Bronchial epithelial cell (primary cell): ENCODE data around the gene TUBB1. TPM values are rescaled to one million over a fixed set of nuclear protein-coding genes. Genes with fewer than 3 reads are reported as not detected.
"Not testable (repeated sequence)": the region's sequence is repeated elsewhere in the genome, so short reads cannot be mapped to it uniquely, and the experiment has no call there.

Experiments
- DNase-seq: peaks from one replicate; pipeline ENCODE4 v3.0.0-alpha.2; 2010; ENCODE audit warnings: low read depth
- FAIRE-seq: peaks from 2 replicates; lab custom pipeline; 2011; peaks lifted over from hg19 to GRCh38; lab: Jason Lieb, UNC
- H3K27me3 ChIP-seq: 2 replicates; pipeline ENCODE4 v1.5.1; 2011; ENCODE audit warnings: low read length; ENCODE audit not compliant: control insufficient read depth, insufficient read depth
- H3K36me3 ChIP-seq: 2 replicates; pipeline ENCODE4 v1.5.1; 2011; ENCODE audit warnings: low read length; ENCODE audit not compliant: control insufficient read depth, insufficient read depth
- H3K4me3 ChIP-seq: 2 replicates; pipeline ENCODE4 v1.5.1; 2011; ENCODE audit warnings: mild to moderate bottlenecking, low read depth, low read length, control low read depth
- CTCF ChIP-seq: IDR thresholded peaks from 2 replicates; pipeline ENCODE4 v1.5.1; 2011; ENCODE audit warnings: mild to moderate bottlenecking, moderate library complexity, low read length, control low read depth, inconsistent platforms; ENCODE audit not compliant: insufficient read depth, severe bottlenecking
- total RNA-seq: library from RNA; depleted of rRNA; stranded (reverse); fragments of >200 nt; gene quantifications from 2 replicates; pipeline ENCODE4 v1.2.1, GENCODE V29; 2014

The TUBB1 gene
- total RNA-seq, 1 donor from 2014 or later, result not detected

- DNase-seq (no peak), FAIRE-seq (no peak)
- no peak for TF ChIP-seq CTCF
- H3K4me3 ChIP-seq, result no peak overlapping the region
- peaks cover 2% of the 10 kb centered on the region for H3K36me3 ChIP-seq
- no peaks in the 10 kb centered on the region for H3K27me3 ChIP-seq
Measured at GRCh38 chr20:58982406-58983114, 36.7 kb upstream of the TUBB1 start.

GRCh38 chr20:58983115-58983468 is 36.1 kb upstream of the TUBB1 start:
- not testable (repeated sequence) for DNase-seq, H3K4me3 ChIP-seq, H3K36me3 ChIP-seq, H3K27me3 ChIP-seq, FAIRE-seq

GRCh38 chr20:58984691-58985090 is 34.5 kb upstream of the TUBB1 start:
- Histone ChIP-seq H3K36me3 (peaks cover 13% of the 10 kb centered on the region), H3K4me3 (no peak overlapping the region), H3K27me3 (no peaks in the 10 kb centered on the region)
- TF ChIP-seq CTCF, result no peak
- DNase-seq, result no peak
- FAIRE-seq, result no peak

GRCh38 chr20:58985656-58986055 is 33.6 kb upstream of the TUBB1 start:
- DNase-seq (no peak), FAIRE-seq (no peak)
- TF ChIP-seq CTCF, result no peak
- Histone ChIP-seq H3K36me3 (peaks cover 15% of the 10 kb centered on the region), H3K27me3 (no peaks in the 10 kb centered on the region), H3K4me3 (no peak overlapping the region)

GRCh38 chr20:58986286-58986967 is 32.8 kb upstream of the TUBB1 start:
- no peak for DNase-seq
- Histone ChIP-seq H3K27me3 (no peaks in the 10 kb centered on the region), H3K4me3 (no peak overlapping the region), H3K36me3 (peaks cover 21% of the 10 kb centered on the region)
- FAIRE-seq, result no peak
- TF ChIP-seq CTCF, result no peak

GRCh38 chr20:58986968-58987517 is 32.2 kb upstream of the TUBB1 start:
- FAIRE-seq (no peak), DNase-seq (no peak)
- H3K4me3 ChIP-seq, result no peak overlapping the region
- no peak for TF ChIP-seq CTCF
- H3K27me3 ChIP-seq, result no peaks in the 10 kb centered on the region
- H3K36me3 ChIP-seq, result peaks cover 26% of the 10 kb centered on the region
